K562 (cell line): ENCODE measurements around the gene GSS. TPM values are rescaled to one million over a fixed set of nuclear protein-coding genes. Genes with fewer than 3 reads are reported as not detected.

Experiments used
- DDX20 ChIP-seq: fragments of 450-650 bp; IDR thresholded peaks from 2 replicates; pipeline ENCODE4 v1.6.1; 2016; ENCODE audit warnings: missing genetic modification characterization, low read depth, mild to moderate bottlenecking, missing compliant biosample characterization, moderate library complexity
- ESRRA ChIP-seq: fragments of 450-650 bp; IDR thresholded peaks from 2 replicates; pipeline ENCODE4 v1.6.1; 2014; ENCODE audit warnings: low read depth, mild to moderate bottlenecking, moderate library complexity, borderline replicate concordance
- ETS1 ChIP-seq: conservative IDR thresholded peaks from 2 replicates; pipeline ENCODE4 v1.6.1; 2011; ENCODE audit warnings: low read depth, mild to moderate bottlenecking, low read length; ENCODE audit not compliant: control insufficient read depth
- ETS2 ChIP-seq: IDR thresholded peaks from 2 replicates; pipeline ENCODE4 v1.6.1; 2016; ENCODE audit warnings: borderline replicate concordance, missing genetic modification characterization, mild to moderate bottlenecking, moderate library complexity, missing compliant biosample characterization; ENCODE audit not compliant: poor library complexity, severe bottlenecking
- HDAC3 ChIP-seq: fragments of 450-650 bp; IDR thresholded peaks from 2 replicates; pipeline ENCODE4 v1.6.1; 2018; ENCODE audit warnings: borderline replicate concordance, mild to moderate bottlenecking, moderate library complexity; ENCODE audit not compliant: partially characterized antibody
- HIVEP1 ChIP-seq: fragments of 250-450 bp; sonication (Bioruptor Pico); IDR thresholded peaks from 2 replicates; pipeline ENCODE4 v1.4.0; 2020; ENCODE audit warnings: mild to moderate bottlenecking
- HNRNPUL1 ChIP-seq: fragments of 200-400 bp; formaldehyde crosslinking; IDR thresholded peaks from 2 replicates; pipeline ENCODE4 v1.6.1; 2017; ENCODE audit warnings: low read length
- KDM1A ChIP-seq, 2 experiments: fragments of 450-650 bp; IDR thresholded peaks; 2 replicates each; pipeline ENCODE4 v1.6.1; 2016; ENCODE audit warnings: mild to moderate bottlenecking in 2 of 2
- MCM7 ChIP-seq, 2 experiments: fragments of 450-650 bp; IDR thresholded peaks; 2 replicates each; pipeline ENCODE4 v1.6.1; 2016 to 2018
- MED1 ChIP-seq: sonication (generic); formaldehyde crosslinking; IDR thresholded peaks from 2 replicates; pipeline ENCODE4 v1.8.1; 2023; ENCODE audit warnings: missing genetic modification reagents, borderline replicate concordance
- MTA2 ChIP-seq: fragments of 450-650 bp; IDR thresholded peaks from 2 replicates; pipeline ENCODE4 v1.6.1; 2016; ENCODE audit warnings: low read depth
- SP2 ChIP-seq: IDR thresholded peaks from 2 replicates; pipeline ENCODE4 v1.6.1; 2011; ENCODE audit warnings: mild to moderate bottlenecking, low read depth, low read length, moderate library complexity; ENCODE audit not compliant: poor library complexity, severe bottlenecking; ENCODE audit errors: extremely low read depth
- TCF7L2 ChIP-seq: fragments of 150-350 bp; IDR thresholded peaks from 2 replicates; pipeline ENCODE4 v1.6.1; 2016; ENCODE audit warnings: low read depth, mild to moderate bottlenecking, low read length, moderate library complexity
- ZNF24 ChIP-seq: fragments of 450-650 bp; IDR thresholded peaks from 2 replicates; pipeline ENCODE4 v1.6.1; 2016
- ZNF274 ChIP-seq: IDR thresholded peaks from 2 replicates; pipeline ENCODE4 v1.6.1; 2011; ENCODE audit warnings: low read depth, mild to moderate bottlenecking, low read length, moderate library complexity, borderline replicate concordance
- polyA plus RNA-seq, 8 experiments: library from polyadenylated mRNA; depleted of rRNA in 4 of 8; stranded (reverse) in 5 of 8; unstranded in 3 of 8; fragments of >200 nt; fragmentation: Nextera tagmentation in 2 of 8; fragmentation: Illumina TruSeq in 1 of 8; extraction: Ambion mirVana in 2 of 8; extraction: Trizol in 1 of 8; gene quantifications; 2 replicates each; pipeline versions ENCODE4 v1.2.1 to v1.2.3, GENCODE V29; 2011 to 2014; ENCODE audit warnings: inconsistent platforms in 1 of 8, missing spikeins in 1 of 8
- total RNA-seq, 7 experiments: library from RNA; depleted of rRNA in 6 of 7; stranded (reverse); fragments of >200 nt in 6 of 7; fragmentation: Illumina TruSeq in 2 of 7; extraction: Trizol in 2 of 7; gene quantifications; 2 replicates each; pipeline versions ENCODE4 v1.2.1 to v1.2.3, GENCODE V29; 2011 to 2021; ENCODE audit warnings: low replicate concordance in 1 of 7
- TF ChIP-seq, protein P1 (sequence below), 2 experiments: fragments of 450-650 bp; IDR thresholded peaks; 2 replicates each; pipeline ENCODE4 v1.6.1; 2016; ENCODE audit warnings: mild to moderate bottlenecking in 2 of 2, borderline replicate concordance in 1 of 2, low read depth in 1 of 2, moderate library complexity in 1 of 2
- TF ChIP-seq, protein P2 (sequence below): fragments of 200-800 bp; sonication (Bioruptor generic); IDR thresholded peaks from 2 replicates; pipeline ENCODE4 v1.6.1; 2017; ENCODE audit warnings: missing genetic modification characterization, missing compliant biosample characterization

The GSS gene
- total and polyA plus RNA-seq, 9 of the 15 experiments (the other 6 are each of a cell fraction or from before 2014, with no cell fraction given), result 18.4 to 165 (median 89.4) TPM

GRCh38 chr20:34955231-34956040 lies at the start of gene GSS, which contains the start of gene MYH7B (continued):
- TF ChIP-seq, protein P1, sequence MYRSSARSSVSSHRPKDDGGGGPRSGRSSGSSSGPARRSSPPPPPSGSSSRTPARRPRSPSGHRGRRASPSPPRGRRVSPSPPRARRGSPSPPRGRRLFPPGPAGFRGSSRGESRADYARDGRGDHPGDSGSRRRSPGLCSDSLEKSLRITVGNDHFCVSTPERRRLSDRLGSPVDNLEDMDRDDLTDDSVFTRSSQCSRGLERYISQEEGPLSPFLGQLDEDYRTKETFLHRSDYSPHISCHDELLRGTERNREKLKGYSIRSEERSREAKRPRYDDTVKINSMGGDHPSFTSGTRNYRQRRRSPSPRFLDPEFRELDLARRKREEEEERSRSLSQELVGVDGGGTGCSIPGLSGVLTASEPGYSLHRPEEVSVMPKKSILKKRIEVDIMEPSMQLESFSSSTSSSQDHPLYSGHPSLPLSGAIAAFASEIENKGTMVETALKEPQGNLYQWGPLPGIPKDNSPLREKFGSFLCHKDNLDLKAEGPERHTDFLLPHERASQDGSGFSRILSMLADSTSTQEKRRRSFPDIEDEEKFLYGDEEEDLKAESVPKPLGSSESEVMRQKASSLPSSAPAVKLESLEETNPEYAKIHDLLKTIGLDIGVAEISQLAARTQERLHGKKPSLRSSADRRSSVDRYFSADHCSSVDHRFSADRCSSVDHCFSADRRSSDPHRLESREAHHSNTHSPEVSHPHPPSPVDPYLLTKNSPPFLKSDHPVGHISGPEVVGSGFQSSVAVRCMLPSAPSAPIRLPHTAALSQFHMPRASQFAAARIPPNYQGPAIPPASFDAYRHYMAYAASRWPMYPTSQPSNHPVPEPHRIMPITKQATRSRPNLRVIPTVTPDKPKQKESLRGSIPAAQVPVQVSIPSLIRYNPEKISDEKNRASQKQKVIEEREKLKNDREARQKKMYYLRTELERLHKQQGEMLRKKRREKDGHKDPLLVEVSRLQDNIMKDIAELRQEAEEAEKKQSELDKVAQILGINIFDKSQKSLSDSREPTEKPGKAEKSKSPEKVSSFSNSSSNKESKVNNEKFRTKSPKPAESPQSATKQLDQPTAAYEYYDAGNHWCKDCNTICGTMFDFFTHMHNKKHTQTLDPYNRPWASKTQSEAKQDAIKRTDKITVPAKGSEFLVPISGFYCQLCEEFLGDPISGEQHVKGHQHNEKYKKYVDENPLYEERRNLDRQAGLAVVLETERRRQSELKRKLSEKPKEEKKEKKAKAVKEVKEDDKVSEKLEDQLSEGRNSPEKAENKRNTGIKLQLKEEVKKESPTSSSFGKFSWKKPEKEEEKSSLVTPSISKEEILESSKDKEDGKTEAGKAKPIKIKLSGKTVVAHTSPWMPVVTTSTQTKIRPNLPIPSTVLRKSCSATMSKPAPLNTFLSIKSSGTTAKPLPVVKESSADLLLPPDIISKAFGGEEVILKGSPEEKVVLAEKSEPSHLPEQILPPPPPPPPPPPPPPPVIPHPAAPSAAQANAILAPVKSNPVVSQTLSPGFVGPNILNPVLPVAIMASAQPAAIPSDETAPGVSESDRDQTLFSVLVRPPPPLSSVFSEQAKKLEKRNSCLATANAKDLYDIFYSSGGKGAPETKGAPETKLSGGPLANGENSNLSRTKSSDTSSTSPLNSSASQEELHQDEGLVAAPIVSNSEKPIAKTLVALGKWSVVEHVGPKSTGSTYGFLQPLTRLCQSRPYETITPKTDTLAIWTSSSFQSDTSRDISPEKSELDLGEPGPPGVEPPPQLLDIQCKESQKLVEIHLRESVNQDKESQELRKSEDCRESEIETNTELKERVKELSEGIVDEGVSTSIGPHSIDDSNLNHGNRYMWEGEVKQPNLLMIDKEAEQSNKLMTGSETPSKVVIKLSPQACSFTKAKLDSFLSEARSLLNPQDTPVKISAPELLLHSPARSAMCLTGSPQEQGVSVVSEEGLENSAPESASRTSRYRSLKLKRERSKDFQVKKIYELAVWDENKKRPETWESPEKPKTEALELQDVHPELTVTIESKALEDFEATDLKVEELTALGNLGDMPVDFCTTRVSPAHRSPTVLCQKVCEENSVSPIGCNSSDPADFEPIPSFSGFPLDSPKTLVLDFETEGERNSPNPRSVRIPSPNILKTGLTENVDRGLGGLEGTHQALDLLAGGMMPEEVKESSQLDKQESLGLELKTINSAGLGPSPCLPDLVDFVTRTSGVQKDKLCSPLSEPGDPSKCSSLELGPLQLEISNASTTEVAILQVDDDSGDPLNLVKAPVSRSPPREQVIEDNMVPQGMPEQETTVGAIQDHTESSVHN (IDR thresholded peaks at IDR 0.05; ENCODE audit: borderline replicate concordance in 1 of 2, low read depth in 1 of 2), result no peak
- no peak for TF ChIP-seq MTA2
- TF ChIP-seq SP2, result no peak
- TF ChIP-seq ZNF274, result no peak
- TF ChIP-seq KDM1A (IDR thresholded peaks at IDR 0.05), result no peak
- TF ChIP-seq ETS2, result no peak
- TF ChIP-seq ESRRA, result peak; percentile 67
- TF ChIP-seq HIVEP1 (CRISPR knock-in tag), result no peak
- no peak for TF ChIP-seq HDAC3
- TF ChIP-seq, protein P2, sequence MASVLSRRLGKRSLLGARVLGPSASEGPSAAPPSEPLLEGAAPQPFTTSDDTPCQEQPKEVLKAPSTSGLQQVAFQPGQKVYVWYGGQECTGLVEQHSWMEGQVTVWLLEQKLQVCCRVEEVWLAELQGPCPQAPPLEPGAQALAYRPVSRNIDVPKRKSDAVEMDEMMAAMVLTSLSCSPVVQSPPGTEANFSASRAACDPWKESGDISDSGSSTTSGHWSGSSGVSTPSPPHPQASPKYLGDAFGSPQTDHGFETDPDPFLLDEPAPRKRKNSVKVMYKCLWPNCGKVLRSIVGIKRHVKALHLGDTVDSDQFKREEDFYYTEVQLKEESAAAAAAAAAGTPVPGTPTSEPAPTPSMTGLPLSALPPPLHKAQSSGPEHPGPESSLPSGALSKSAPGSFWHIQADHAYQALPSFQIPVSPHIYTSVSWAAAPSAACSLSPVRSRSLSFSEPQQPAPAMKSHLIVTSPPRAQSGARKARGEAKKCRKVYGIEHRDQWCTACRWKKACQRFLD (CRISPR knock-in tag), result peak; percentile 53; the same call in 1 of the 2 replicates
- TF ChIP-seq MCM7 (IDR thresholded peaks at IDR 0.05), result peak in 1 of 2 experiments; percentile 86; a peak in 1 of 4 replicates
- TF ChIP-seq ZNF24, result 0 out of 2 replicates have a peak, but pooled peaks have one; percentile 72
- no peak for TF ChIP-seq DDX20 (tag)
- TF ChIP-seq TCF7L2, result no peak
- no peak for TF ChIP-seq MED1 (CRISPR knock-in tag)
- no peak for TF ChIP-seq ETS1
- no peak for TF ChIP-seq HNRNPUL1
